HG03342 (cell line): ENCODE results near the gene OLFM1.
"Not testable (repeated sequence)": the region's sequence is repeated elsewhere in the genome, so short reads cannot be mapped to it uniquely, and the experiment has no call there.

ENCODE experiments used
- ATAC-seq: cut with Tn5 transposase; IDR thresholded peaks from one replicate; pipeline ENCODE4 v1.9.1; 2021; ENCODE audit warnings: mild to moderate bottlenecking, moderate library complexity; ENCODE audit not compliant: unreplicated experiment

The OLFM1 gene

DNA sequence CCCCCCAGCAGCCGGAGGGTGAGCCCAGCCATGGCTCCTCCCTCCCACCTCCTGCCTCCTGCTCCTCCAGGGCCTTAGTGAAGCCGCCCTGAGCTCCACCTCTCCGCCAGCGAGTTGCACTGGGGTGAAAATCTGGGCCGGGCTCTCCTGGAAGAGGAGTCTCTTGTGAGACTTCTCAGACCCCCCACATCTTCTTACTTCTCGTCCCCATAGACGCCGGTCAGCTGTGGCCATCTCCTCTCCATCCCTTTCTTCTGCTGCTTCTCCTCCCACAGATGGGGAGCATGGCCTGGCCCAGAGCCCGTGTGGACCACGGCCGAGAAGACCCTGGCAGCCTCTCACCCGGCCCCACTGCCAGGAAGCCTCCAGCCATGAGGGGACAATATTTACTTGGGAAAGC is 17.3 kb downstream of the OLFM1 start:
- no peak for ATAC-seq

DNA sequence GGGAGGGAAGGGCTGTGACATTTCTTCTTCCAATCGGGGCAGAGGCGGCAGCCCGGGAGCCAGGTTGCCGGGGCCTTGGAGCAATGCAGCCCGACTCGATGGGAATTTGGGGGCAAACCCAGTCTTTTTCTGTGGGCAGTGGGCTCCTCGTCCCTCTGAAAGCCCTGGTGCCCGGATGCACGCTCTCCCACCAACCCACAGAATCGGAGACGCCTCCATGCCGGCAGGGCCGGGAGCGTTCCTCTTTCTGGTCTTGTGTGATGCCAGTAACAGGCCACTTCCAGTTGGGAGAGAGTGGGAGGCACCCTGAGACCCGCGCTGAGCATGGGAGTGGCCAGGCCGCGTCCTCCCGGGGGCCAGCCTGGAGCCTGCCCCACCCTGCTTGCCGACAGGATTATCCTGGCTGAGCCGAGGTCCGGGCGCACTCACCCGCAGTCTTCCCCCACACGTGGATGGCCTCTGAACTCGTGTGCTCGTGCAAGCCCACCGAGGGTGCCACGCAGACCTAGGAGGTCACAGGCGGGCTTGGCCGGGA is 17.8 kb downstream of the OLFM1 start:
- no peak for ATAC-seq

DNA sequence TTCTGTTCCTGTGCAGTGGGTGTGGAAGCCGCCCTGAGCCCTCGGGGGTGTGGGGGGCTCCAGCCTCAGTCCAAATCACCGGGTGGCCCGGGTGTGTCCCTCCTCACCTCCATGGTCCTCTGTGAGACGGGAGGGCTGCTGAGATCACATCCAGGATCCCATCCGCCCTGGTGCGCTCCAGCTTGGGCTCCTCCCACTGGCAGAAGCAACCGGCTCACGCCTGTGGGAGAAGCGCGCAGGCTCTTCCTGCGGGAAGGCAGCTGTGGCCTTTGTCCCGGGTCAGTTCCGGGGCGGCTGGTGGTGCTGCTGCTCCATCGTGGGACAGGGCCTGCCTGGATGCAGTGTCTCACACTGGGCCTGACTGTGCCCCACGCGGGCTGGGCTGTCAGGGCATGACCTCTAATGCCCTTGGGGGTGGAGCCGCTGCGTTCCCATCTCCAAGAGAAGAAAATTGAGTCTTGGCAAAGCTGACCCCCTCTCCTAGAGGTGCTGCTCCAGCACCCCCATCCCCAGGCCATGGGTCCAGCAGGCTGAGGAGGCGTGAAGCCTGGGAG is 18.5 kb downstream of the OLFM1 start:
- no peak for ATAC-seq

DNA sequence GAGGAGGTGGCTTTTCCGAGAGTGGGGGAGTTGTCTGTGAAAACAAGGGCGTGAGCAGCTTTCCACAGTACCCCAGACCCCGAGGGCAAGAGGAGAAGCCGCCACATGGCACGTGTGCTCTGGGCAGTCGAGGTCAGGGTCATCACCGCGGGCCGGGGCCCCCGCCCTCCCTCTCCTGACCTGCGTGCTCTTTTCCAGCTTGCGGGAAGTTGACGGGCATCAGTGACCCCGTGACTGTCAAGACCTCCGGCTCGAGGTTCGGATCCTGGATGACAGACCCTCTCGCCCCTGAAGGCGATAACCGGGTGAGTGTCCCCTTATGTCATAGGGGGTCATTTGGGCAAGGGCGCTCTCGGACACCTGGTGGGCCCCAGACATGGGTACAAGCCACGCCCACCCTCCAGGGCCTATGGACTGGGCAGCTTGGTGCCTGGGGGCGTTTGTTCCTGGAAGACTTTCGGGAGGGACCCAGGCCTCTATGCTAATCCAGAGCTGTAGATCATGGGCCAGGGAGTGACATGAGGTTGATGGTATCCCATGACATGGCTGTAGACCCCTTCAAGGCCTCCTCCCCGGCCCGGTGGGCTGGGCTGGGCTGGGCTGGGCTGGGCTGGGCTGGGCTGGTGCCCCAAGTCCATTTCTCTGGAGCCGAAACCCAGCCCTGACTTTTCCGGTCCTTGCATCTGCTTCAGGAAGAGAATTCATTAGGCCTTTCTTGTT is 19.2 kb downstream of the OLFM1 start:
- no peak for ATAC-seq

DNA sequence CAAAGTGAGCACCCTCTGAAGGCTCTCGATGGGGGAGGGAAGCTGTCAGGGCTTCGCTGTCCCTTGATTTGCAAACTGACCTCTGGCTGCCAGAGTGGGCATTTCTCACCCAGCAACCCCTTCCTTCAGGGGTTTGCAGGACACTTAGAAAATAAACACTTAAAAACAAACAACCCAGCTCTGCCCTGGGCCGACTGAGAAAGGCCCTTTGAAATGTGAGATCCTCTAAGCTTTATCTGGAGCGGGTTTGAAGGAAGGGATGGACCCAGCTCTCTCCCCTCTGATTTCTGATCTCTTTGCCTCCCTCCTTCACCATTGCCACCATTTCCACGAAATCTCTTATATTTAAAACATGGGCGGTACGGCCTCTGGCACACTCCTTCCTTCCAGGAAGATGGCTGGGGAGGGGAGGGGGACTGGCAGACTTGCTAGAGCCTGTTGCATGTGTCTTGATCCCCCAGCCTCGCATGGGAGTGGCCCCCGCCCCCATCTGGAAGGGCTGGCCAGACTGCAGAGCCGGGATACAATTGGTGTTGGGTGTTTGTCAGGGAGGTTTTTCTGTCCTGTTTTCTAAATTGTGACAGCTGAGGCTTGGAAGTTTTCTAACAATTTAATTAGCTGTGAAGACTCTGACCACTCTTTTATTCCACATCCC is 20.2 kb downstream of the OLFM1 start:
- ATAC-seq: no peak

DNA sequence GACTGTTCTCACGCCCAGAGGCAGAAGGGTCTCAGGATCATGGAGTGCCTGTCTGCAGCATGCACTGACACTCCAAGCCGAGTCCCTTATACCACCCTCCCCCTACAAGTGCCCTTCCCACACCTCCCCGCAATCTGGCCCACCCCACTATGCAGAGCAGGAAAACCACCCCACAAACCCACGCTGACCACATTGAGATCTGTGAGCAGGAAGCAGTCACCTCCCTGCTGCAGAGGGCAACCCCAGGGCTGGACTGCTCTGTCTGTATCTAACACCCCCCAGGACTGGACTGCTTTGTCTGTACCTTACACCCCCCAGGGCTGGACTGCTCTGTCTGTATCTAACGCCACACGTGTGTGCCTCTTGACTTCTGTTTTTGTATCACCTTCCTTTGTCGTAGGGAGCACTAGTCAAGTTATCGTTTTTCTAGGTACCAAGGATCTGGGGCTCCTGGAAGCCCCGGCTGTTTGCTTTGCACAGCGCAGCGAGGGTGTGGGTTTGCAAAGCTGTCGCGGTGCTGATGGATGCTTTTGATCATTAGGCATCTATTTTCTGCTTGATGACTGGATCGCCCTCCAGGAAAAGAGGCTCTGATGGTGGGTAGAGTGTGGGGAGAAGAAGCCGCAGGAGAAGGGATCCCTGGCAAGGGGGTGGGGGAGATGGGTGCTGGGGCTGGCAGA is 21.5 kb downstream of the OLFM1 start:
- ATAC-seq: no peak

DNA sequence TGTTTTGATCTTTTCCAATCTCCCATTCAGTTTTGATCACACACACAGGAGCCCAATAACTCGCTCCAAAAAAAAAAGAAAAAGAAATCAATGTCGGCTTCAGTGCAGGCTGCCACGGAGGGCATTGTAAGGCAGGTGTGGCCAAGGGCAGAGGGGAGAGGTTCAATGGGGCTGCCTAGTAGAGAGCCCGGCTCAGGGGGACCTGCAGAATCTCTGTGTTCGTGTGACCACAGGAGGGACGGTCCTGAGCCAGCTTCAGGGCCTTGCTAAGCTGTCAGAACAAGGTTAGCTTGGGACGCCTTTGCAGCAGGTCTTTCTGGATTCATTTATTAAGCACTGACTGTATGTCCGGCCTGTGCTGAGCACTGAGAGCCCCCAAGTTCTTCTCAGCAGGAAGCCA is 22.2 kb downstream of the OLFM1 start:
- no peak for ATAC-seq

DNA sequence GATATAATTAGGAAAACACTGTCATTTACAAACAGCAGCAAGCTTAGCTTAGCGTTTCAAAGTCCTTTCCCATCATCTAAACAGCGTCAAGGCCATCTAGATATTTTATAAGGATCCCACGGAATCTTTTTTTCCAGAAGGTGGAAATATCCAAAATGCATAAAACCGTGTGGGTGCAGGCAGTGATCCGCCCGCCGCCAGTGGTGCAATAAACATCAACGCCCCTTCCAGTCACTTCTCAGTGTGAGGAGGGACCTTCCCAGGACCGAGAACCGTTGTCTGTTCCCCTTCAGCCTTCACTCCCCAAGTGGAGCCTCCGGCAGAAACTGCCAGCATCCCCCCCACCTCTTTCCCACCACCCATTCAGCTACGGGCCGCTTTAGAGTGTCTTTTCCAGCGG is 22.9 kb downstream of the OLFM1 start:
- no peak for ATAC-seq

DNA sequence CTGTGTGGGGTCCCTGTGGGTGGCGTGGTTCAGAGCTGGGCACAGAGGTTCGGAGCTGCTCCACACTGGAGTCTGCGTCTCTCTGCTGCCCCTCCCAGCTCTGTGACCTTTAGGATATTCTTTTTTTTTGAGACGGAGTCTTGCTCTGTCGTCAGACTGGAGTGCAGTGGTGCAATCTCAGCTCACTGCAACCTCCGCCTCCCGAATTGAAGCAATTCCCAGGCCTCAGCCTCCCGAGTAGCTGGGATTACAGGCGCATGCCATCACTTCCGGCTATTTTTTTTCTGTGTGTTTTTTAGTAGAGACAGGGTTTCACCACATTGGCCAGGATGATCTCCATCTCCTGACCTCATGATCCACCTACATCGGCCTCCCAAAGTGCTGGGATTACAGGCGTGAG is 24.1 kb downstream of the OLFM1 start:
- not testable (repeated sequence) for ATAC-seq

DNA sequence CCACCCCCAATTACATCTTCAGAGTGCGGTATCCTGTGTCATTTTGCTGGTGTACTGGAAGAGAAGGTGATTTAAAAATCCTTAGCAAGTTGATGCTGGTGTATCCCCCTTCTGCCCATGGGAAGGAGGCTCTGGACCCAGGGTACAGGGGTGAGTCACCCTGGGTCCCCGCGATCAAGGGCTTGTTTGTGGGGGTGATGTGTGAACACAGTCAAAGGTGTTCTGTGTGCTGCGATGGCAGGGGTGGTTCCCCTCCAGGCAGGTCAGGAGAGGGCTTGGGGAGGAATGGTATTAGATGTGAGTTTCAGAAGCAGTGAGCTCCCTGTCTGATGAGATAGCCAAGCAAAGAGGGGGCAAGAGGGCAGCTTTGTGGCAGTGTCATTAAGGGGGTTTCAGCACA is 28.9 kb downstream of the OLFM1 start:
- no peak for ATAC-seq

DNA sequence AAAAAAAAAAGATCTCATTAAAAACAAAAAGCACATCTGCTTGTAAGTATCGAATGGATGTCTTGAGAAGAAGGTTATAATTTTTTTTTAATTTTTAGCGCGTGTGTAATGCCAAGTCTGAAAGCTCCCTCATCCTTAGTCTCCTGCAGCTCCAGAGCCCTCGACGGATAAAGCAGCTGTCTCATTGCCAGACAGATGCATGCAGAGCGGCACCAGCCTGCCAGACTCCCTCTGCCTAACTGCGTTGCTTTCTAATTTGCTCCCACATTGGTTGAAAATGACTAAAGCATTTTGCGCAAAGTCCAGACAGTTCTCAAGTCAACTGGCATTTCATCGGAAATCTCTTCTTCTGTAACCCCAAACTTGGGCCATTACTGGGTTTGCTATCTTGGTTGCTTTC is 29.4 kb downstream of the OLFM1 start:
- no peak for ATAC-seq

DNA sequence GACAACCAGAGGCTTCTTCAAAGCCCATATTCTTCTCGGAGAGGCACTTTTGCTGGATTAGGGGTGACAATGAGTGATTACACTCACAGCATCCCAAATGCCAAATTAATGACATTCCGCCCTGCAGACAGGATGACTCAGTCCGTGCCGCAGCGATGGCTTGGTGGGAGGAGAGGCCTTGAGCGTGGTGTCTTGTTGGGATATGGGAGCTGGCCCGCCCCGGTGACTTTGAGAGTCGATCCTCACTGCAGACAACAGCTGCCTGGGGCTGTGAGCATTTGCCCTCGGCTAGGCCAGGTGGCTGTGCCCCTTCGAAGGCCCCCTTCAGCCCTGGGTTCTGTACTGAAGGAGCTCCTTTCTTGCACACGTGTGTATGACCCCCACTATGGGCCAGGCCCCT is 29.8 kb downstream of the OLFM1 start:
- ATAC-seq: no peak

DNA sequence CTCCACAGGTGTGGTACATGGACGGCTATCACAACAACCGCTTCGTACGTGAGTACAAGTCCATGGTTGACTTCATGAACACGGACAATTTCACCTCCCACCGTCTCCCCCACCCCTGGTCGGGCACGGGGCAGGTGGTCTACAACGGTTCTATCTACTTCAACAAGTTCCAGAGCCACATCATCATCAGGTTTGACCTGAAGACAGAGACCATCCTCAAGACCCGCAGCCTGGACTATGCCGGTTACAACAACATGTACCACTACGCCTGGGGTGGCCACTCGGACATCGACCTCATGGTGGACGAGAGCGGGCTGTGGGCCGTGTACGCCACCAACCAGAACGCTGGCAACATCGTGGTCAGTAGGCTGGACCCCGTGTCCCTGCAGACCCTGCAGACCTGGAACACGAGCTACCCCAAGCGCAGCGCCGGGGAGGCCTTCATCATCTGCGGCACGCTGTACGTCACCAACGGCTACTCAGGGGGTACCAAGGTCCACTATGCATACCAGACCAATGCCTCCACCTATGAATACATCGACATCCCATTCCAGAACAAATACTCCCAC is 32.1 kb downstream of the OLFM1 start:
- ATAC-seq: no peak

DNA sequence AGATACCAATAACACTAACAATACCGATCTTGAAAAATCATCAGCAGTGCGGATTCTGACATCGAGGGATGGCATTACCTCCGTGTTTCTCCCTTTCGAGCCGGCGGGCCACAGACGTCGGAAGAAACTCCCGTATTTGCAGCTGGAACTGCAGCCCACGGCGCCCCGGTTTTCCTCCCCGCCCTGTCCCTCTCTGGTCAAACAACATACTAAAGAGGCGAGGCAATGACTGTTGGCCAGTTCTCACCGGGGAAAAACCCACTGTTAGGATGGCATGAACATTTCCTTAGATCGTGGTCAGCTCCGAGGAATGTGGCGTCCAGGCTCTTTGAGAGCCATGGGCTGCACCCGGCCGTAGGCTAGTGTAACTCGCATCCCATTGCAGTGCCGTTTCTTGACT is 32.8 kb downstream of the OLFM1 start:
- ATAC-seq: no peak

DNA sequence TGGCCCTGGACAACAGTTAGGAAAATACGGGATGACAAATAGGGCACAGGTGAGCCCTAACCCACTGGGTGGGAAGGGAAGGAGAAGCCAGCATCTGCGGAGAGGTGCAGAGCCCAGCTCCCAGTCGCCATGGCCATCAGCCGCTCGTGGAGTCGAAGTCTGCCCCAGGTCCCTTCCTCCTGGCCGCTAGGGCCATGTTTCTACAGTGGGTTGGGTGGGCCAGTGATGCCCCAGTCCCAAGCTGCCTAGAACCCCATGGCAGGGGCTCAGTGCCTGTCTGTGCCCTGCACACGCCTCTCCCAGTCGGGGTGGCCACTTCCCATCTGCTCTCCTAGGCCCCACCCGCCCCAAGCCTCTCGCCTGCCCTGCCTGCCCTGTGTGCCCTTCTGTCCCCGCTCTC is 34.8 kb downstream of the OLFM1 start:
- ATAC-seq: no peak

DNA sequence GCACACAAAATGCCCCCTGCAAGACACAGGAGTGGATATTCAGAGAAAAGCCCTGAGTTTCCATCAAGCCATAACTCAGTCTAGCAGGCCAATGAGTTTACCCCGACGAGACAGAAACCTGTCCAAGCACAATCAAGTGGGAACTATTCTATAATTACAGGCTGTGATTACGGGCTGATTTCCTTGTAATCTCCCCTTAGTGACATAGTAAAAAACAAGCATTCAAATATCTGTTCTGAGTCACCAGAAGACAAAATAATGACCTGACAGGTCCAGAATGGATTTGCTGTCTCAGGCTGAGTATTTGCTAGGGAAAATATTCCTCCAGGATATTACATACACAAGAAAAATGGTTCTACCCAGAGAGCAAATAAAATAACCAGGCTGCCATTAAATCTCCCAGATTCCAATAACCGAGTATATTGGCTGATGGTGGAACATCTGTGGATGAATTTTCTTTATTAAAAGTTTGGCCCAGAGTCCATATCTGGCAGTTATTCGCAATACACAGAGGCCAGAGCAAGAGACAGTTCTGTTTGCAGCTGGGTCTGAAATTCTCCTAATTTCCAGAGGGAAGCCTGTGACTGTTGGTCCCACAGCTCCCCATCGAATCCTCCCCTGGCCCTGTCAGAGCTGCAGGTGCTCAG is 35.8 kb downstream of the OLFM1 start:
- no peak for ATAC-seq

DNA sequence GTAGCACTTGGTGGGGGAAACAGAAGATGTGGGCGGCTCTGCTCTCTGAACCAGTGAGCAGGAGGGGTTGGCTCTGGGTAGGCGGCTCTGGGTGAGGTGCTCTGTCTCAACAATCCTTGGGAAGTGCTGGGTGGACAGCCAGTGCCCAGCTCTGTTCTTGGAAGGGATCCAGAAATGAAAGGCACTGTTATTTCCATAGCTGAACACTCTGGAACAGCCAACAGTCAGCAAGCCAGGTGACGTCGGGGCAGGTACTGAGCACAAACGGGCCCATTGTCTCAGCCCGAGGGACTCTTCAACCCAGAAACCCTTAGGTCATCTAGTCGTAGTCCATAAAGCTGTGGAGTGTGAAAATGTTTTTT is 36.3 kb downstream of the OLFM1 start:
- ATAC-seq: no peak

DNA sequence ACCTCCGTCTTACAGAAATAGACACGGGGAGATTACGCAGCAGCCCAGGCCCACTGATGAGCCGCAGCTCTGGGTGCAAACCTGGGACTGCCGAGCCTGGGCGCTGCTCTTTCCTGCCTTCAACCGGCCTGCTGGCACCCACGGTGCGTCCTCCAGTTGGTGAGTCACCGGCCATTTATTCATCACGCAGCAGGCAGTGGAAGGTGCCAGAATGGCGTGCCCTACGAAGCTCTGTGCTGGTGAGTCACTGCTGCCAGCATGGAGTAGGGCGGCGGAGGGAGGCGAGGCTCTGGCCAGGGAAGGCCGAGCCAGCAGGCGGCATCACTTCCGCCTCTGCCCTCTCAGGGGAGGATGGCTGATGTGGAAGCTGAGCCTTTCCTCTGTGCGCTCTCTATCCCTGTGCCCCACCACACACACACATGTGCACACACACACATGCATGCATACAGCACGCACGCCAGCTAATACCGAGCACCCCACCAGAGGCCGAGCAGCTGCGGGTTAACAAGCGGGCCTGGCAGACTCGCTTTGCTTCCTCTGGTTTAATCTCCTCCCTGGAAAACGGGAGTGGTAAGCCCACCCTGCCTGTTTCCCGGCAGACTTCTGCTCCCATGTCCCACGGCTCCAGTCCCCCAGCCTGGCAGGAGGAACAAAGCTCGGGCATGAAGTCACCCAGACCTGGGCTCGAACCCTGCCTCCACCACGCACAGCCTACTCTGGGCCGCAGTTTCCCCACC is 39.2 kb downstream of the OLFM1 start:
- ATAC-seq: no peak

DNA sequence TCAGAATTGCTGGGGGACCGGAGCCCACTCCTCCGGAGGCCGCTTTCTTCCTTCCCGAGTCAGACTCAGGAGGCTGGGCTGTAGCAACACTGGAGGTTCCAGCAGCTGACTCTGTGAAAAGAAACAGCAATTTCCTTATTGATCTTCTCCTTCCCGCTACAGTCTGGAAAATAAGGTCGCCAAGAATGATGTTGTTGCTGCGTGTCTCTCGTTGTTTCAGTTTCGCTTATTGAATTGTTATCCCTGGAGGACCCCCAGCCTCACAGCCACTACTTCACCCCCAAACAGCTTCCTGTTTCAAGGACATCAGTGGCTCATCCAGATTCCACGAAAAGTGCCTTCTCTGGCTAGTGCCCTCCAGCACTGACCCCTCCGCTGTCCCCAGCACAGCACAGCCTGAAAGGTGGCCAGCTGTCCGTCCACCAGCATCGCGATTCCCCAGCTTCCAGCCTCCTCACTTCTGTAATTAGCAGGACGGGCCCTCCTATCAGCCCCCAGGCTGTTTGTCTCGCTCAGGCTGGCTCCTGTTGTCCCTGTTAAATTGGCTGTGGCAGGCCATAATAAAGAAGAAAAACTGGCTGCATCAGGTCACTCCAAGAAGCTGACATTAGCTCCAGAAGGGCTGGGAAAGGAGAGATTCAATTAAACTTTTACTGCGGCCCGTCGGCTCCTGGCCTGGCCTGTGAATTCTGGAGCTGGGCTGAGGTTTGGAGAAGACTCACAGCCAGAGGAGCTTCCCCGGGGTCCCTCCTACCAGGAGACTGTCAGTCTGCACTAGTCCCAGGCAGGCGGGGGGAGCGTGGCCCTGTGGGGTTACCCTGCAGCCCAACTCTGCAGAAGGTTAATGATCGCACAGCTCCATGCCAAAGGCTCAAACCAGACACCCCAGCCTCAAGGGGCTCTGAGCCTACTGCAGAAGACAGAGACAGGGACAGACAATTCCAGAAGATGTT is 40.5 kb downstream of the OLFM1 start:
- no peak for ATAC-seq
